ENCODE measurements around the gene ZNF280D.

DNA sequence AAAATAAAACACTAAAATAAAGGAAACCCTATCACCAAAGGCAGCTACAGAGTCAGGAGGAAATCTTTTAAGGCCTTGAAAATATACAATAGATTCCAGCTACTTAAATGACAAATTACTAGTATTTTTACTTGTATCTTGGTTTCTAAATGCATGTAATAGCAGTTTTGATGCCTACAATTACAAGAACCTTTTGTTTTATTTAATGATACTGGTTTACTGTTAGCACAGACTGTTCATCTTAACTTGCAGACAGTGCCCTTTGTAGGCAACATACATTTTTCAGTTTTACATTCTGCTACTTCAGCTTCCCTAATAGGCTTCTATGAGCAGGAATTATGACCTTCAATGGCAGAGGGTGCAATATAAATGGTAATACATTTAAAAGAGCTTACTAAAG, 54.1 kb downstream of the ZNF280D start:
- TF ChIP-seq, protein P1, sequence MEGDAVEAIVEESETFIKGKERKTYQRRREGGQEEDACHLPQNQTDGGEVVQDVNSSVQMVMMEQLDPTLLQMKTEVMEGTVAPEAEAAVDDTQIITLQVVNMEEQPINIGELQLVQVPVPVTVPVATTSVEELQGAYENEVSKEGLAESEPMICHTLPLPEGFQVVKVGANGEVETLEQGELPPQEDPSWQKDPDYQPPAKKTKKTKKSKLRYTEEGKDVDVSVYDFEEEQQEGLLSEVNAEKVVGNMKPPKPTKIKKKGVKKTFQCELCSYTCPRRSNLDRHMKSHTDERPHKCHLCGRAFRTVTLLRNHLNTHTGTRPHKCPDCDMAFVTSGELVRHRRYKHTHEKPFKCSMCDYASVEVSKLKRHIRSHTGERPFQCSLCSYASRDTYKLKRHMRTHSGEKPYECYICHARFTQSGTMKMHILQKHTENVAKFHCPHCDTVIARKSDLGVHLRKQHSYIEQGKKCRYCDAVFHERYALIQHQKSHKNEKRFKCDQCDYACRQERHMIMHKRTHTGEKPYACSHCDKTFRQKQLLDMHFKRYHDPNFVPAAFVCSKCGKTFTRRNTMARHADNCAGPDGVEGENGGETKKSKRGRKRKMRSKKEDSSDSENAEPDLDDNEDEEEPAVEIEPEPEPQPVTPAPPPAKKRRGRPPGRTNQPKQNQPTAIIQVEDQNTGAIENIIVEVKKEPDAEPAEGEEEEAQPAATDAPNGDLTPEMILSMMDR (IDR thresholded peaks at IDR 0.05) = no peak
- no peak for TF ChIP-seq POLR2A (IDR thresholded peaks at IDR 0.05)
